K562 (cell line): ENCODE data around the gene PTGES3. TPM values are rescaled to one million over a fixed set of nuclear protein-coding genes. Genes with fewer than 3 reads are reported as not detected.

ENCODE experiments used
- BRD9 ChIP-seq: fragments of 450-650 bp; IDR thresholded peaks from 2 replicates; pipeline ENCODE4 v1.6.1; 2018; ENCODE audit warnings: low read depth; ENCODE audit not compliant: partially characterized antibody
- CHD1 ChIP-seq: fragments of 200-600 bp; sonication (generic); IDR thresholded peaks from one replicate; pipeline ENCODE4 v1.6.1; 2012; ENCODE audit warnings: mild to moderate bottlenecking, moderate library complexity, low read length, inconsistent platforms
- HLTF ChIP-seq: fragments of 450-650 bp; IDR thresholded peaks from 2 replicates; pipeline ENCODE4 v1.6.1; 2016
- MAZ ChIP-seq, 2 experiments: fragments of 450-650 bp in 1 of 2; sonication (generic) in 1 of 2; formaldehyde crosslinking; IDR thresholded peaks in 1 of 2; conservative IDR thresholded peaks in 1 of 2; 2 replicates each; pipeline versions ENCODE4 v1.4.0 to v1.5.0; 2020; ENCODE audit warnings: mild to moderate bottlenecking in 1 of 2, missing genetic modification reagents in 1 of 2
- MXI1 ChIP-seq: IDR thresholded peaks from 2 replicates; pipeline ENCODE4 v1.6.1; 2011; ENCODE audit warnings: low read depth, mild to moderate bottlenecking, improper control_type of control experiment, low read length
- PPARD ChIP-seq: fragments of 250-450 bp; sonication (Bioruptor Pico); IDR thresholded peaks from 2 replicates; pipeline ENCODE4 v1.8.0; 2022; ENCODE audit warnings: inconsistent platforms, mild to moderate bottlenecking, moderate library complexity
- TAF1 ChIP-seq: IDR thresholded peaks from 2 replicates; pipeline ENCODE4 v1.6.1; 2011; ENCODE audit warnings: mild to moderate bottlenecking, low read length, moderate library complexity; ENCODE audit not compliant: insufficient read depth, control insufficient read depth, severe bottlenecking; ENCODE audit errors: extremely low read depth
- ZFPM2 ChIP-seq: fragments of 250-450 bp; sonication (Bioruptor Pico); IDR thresholded peaks from 2 replicates; pipeline ENCODE4 v1.5.1; 2022; ENCODE audit warnings: mild to moderate bottlenecking
- ZNF146 ChIP-seq: IDR thresholded peaks from one replicate; pipeline ENCODE4 v1.6.1; 2018; ENCODE audit warnings: missing compliant biosample characterization; ENCODE audit not compliant: unreplicated experiment
- ZNF347 ChIP-seq: fragments of 450-650 bp; formaldehyde crosslinking; IDR thresholded peaks from 2 replicates; pipeline ENCODE4 v1.4.0; 2020; ENCODE audit warnings: low read depth, mild to moderate bottlenecking, moderate library complexity
- ZNF57 ChIP-seq: fragments of 450-650 bp; formaldehyde crosslinking; IDR thresholded peaks from 2 replicates; pipeline ENCODE4 v1.4.0; 2020; ENCODE audit warnings: mild to moderate bottlenecking, moderate library complexity
- ZNF695 ChIP-seq: fragments of 450-650 bp; formaldehyde crosslinking; IDR thresholded peaks from 2 replicates; pipeline ENCODE4 v1.4.0; 2020; ENCODE audit warnings: mild to moderate bottlenecking, moderate library complexity
- ZNF76 ChIP-seq: fragments of 250-450 bp; sonication (Bioruptor Pico); IDR thresholded peaks from 2 replicates; pipeline ENCODE4 v1.4.0; 2020; ENCODE audit warnings: mild to moderate bottlenecking, moderate library complexity, borderline replicate concordance
- polyA plus RNA-seq, 8 experiments: library from polyadenylated mRNA; depleted of rRNA in 4 of 8; stranded (reverse) in 5 of 8; unstranded in 3 of 8; fragments of >200 nt; fragmentation: Nextera tagmentation in 2 of 8; fragmentation: Illumina TruSeq in 1 of 8; extraction: Ambion mirVana in 2 of 8; extraction: Trizol in 1 of 8; gene quantifications; 2 replicates each; pipeline versions ENCODE4 v1.2.1 to v1.2.3, GENCODE V29; 2011 to 2014; ENCODE audit warnings: inconsistent platforms in 1 of 8, missing spikeins in 1 of 8
- total RNA-seq, 7 experiments: library from RNA; depleted of rRNA in 6 of 7; stranded (reverse); fragments of >200 nt in 6 of 7; fragmentation: Illumina TruSeq in 2 of 7; extraction: Trizol in 2 of 7; gene quantifications; 2 replicates each; pipeline versions ENCODE4 v1.2.1 to v1.2.3, GENCODE V29; 2011 to 2021; ENCODE audit warnings: low replicate concordance in 1 of 7
- TF ChIP-seq, protein P1 (sequence below): sonication (generic); formaldehyde crosslinking; IDR thresholded peaks from 2 replicates; pipeline ENCODE4 v1.8.0; 2022; ENCODE audit warnings: mild to moderate bottlenecking, missing genetic modification reagents
- TF ChIP-seq, protein P2 (sequence below): conservative IDR thresholded peaks from 2 replicates; pipeline ENCODE4 v1.6.1; 2011; ENCODE audit warnings: low read depth, mild to moderate bottlenecking, low read length; ENCODE audit not compliant: control insufficient read depth
- TF ChIP-seq, protein P3 (sequence below): sonication (generic); formaldehyde crosslinking; IDR thresholded peaks from 2 replicates; pipeline ENCODE4 v1.8.0; 2022; ENCODE audit warnings: mild to moderate bottlenecking, missing genetic modification reagents, borderline replicate concordance
- TF ChIP-seq, protein P4 (sequence below): fragments of 450-650 bp; IDR thresholded peaks from 2 replicates; pipeline ENCODE4 v1.6.1; 2016; ENCODE audit warnings: low read depth, mild to moderate bottlenecking, moderate library complexity

PTGES3 gene
- total and polyA plus RNA-seq, 9 of the 15 experiments (the other 6 are each of a cell fraction or from before 2014, with no cell fraction given) = 163 to 501 (median 213) TPM

DNA sequence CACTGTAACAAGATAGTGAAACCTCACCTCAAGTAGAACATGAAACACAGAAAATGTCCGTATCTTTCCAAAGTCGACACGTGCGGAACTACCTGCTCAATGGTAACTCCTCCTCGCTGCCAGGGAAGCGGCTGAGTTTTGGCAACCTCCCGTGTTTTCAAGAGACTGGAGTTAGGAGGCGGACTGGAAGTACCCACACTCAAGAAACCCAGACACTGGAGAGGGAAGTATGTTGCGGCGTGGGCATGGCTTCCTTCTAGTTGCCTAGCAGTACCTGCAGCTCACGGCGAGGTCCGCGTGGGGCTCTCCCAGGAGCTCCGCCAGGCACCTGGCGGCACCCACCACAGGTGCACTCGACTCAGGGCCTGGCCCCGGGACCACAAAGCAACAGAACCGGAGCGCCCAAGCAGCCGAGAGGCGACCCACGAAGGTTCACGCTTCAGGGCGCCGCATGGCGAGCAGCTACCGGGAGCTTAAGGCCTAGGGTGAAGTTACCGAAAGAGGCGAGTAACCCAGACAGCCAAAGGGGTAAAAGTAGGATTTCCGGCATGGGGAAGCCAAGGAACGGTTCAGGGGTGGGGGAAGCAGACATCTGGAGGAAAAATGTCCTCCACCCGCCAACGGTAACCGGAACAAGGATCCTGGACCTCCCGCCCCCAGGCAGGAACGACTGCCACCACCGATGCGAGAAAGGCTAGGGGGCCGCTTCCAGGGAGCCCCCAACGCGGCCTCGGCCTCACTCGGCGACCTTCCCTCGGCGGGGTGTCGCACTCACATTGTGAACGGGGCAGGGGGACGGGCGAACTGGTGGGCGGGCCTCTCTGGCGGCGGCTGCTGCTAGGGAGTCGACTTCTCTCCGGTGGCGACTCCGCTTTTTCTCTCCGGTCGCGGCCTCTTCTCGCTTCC lies 608 bp downstream of the PTGES3 start (continued):
- TF ChIP-seq, protein P1, sequence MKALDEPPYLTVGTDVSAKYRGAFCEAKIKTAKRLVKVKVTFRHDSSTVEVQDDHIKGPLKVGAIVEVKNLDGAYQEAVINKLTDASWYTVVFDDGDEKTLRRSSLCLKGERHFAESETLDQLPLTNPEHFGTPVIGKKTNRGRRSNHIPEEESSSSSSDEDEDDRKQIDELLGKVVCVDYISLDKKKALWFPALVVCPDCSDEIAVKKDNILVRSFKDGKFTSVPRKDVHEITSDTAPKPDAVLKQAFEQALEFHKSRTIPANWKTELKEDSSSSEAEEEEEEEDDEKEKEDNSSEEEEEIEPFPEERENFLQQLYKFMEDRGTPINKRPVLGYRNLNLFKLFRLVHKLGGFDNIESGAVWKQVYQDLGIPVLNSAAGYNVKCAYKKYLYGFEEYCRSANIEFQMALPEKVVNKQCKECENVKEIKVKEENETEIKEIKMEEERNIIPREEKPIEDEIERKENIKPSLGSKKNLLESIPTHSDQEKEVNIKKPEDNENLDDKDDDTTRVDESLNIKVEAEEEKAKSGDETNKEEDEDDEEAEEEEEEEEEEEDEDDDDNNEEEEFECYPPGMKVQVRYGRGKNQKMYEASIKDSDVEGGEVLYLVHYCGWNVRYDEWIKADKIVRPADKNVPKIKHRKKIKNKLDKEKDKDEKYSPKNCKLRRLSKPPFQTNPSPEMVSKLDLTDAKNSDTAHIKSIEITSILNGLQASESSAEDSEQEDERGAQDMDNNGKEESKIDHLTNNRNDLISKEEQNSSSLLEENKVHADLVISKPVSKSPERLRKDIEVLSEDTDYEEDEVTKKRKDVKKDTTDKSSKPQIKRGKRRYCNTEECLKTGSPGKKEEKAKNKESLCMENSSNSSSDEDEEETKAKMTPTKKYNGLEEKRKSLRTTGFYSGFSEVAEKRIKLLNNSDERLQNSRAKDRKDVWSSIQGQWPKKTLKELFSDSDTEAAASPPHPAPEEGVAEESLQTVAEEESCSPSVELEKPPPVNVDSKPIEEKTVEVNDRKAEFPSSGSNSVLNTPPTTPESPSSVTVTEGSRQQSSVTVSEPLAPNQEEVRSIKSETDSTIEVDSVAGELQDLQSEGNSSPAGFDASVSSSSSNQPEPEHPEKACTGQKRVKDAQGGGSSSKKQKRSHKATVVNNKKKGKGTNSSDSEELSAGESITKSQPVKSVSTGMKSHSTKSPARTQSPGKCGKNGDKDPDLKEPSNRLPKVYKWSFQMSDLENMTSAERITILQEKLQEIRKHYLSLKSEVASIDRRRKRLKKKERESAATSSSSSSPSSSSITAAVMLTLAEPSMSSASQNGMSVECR (CRISPR knock-in tag) = peak; percentile 56
- TF ChIP-seq PPARD (CRISPR knock-in tag) (no peak), ZNF347 (CRISPR knock-in tag) (no peak), ZNF146 (CRISPR knock-in tag) (peak; percentile 2), ZNF57 (0 out of 2 replicates have a peak, but pooled peaks have one; percentile 40), ZFPM2 (peak; percentile 70; the same call in 1 of the 2 replicates), TAF1 (peak; percentile 30), BRD9 (peak; percentile 61), ZNF76 (CRISPR knock-in tag) (peak; percentile 65; the same call in 1 of the 2 replicates), HLTF (peak; percentile 77; the same call in 1 of the 2 replicates), CHD1 (peak; percentile 87), MXI1 (peak; percentile 33; the same call in 1 of the 2 replicates), ZNF695 (CRISPR knock-in tag) (no peak), MAZ (CRISPR knock-in tag; conservative IDR thresholded peaks at IDR 0.05 in 1 of 2, IDR thresholded peaks at IDR 0.05 in 1 of 2) (peak in 1 of 2 experiments; percentile 40; a peak in 2 of 4 replicates)
- TF ChIP-seq, protein P2, sequence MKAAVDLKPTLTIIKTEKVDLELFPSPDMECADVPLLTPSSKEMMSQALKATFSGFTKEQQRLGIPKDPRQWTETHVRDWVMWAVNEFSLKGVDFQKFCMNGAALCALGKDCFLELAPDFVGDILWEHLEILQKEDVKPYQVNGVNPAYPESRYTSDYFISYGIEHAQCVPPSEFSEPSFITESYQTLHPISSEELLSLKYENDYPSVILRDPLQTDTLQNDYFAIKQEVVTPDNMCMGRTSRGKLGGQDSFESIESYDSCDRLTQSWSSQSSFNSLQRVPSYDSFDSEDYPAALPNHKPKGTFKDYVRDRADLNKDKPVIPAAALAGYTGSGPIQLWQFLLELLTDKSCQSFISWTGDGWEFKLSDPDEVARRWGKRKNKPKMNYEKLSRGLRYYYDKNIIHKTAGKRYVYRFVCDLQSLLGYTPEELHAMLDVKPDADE = 0 out of 2 replicates have a peak, but pooled peaks have one; percentile 23
- TF ChIP-seq, protein P3, sequence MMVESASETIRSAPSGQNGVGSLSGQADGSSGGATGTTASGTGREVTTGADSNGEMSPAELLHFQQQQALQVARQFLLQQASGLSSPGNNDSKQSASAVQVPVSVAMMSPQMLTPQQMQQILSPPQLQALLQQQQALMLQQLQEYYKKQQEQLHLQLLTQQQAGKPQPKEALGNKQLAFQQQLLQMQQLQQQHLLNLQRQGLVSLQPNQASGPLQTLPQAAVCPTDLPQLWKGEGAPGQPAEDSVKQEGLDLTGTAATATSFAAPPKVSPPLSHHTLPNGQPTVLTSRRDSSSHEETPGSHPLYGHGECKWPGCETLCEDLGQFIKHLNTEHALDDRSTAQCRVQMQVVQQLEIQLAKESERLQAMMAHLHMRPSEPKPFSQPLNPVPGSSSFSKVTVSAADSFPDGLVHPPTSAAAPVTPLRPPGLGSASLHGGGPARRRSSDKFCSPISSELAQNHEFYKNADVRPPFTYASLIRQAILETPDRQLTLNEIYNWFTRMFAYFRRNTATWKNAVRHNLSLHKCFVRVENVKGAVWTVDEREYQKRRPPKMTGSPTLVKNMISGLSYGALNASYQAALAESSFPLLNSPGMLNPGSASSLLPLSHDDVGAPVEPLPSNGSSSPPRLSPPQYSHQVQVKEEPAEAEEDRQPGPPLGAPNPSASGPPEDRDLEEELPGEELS = 0 out of 2 replicates have a peak, but pooled peaks have one; percentile 43
- TF ChIP-seq, protein P4, sequence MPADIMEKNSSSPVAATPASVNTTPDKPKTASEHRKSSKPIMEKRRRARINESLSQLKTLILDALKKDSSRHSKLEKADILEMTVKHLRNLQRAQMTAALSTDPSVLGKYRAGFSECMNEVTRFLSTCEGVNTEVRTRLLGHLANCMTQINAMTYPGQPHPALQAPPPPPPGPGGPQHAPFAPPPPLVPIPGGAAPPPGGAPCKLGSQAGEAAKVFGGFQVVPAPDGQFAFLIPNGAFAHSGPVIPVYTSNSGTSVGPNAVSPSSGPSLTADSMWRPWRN = peak; percentile 14; the same call in 1 of the 2 replicates
